Measurements from ENCODE around the gene MCOLN1. TPM values are rescaled to one million over a fixed set of nuclear protein-coding genes. Genes with fewer than 3 reads are reported as not detected.

The MCOLN1 gene
- total and polyA plus RNA-seq, 9 donors, result 6.1 to 20.4 (median 13.6) TPM

GRCh38 chr19:7524992-7525739 is 2.7 kb downstream of the MCOLN1 start:
- Histone ChIP-seq H3K27ac (no peak overlapping the region), H3K9me3 (no peaks in the 10 kb centered on the region), H3K4me3 (no peak overlapping the region), H3K4me1 (ENCODE audit: insufficient read depth) (peaks cover 12% of the 10 kb centered on the region), H3K27me3 (no peaks in the 10 kb centered on the region), H3K36me3 (no peaks in the 10 kb centered on the region)
- intact Hi-C loops (cut with DNase I), result loop anchor here in 1 of 4 donors (10.0 kb wide), 1 partner anchor 130 kb away; no protein-coding TSS in a partner anchor
- TF ChIP-seq CTCF (IDR thresholded peaks at IDR 0.05), result no peak
- TF ChIP-seq POLR2A (IDR thresholded peaks at IDR 0.05), result no peak
- no peak for TF ChIP-seq EP300 (IDR thresholded peaks at IDR 0.05)
- WGBS, 3 donors, result 89 to 92% (median 92%) methylated on average over 20 of the region's 20 CpGs
- no peak for DNase-seq

- 85 to 87% (median 86%) methylated on average over 31 of the region's 31 CpGs for WGBS, 3 donors
- intact Hi-C loops (cut with DNase I), result loop anchor here in 1 of 4 donors (10.0 kb wide), 1 partner anchor 131 kb away; no protein-coding TSS in a partner anchor
Measured at GRCh38 chr19:7526059-7526929, 3.9 kb downstream of the MCOLN1 start.

GRCh38 chr19:7527516-7528191 is 5.2 kb downstream of the MCOLN1 start:
- 77 to 81% (median 79%) methylated on average over 24 to 25 of the region's 25 CpGs for WGBS, 3 donors
- H3K36me3 ChIP-seq, result no peaks in the 10 kb centered on the region
- H3K4me1 ChIP-seq (ENCODE audit: insufficient read depth), result peaks cover 7% of the 10 kb centered on the region
- TF ChIP-seq CTCF (IDR thresholded peaks at IDR 0.05), result no peak
- TF ChIP-seq POLR2A (IDR thresholded peaks at IDR 0.05), result no peak
- no peak for TF ChIP-seq EP300 (IDR thresholded peaks at IDR 0.05)
- H3K27me3 ChIP-seq, result no peaks in the 10 kb centered on the region
- no peak overlapping the region for H3K27ac ChIP-seq
- H3K4me3 ChIP-seq, result no peak overlapping the region
- no peak for DNase-seq
- intact Hi-C loops (cut with DNase I), result loop anchor here in 1 of 4 donors (10.0 kb wide), 1 partner anchor 133 kb away; no protein-coding TSS in a partner anchor
- no peaks in the 10 kb centered on the region for H3K9me3 ChIP-seq

More at GRCh38 chr19:7526059-7526929, 3.9 kb downstream of the MCOLN1 start:
- H3K36me3 ChIP-seq, result no peaks in the 10 kb centered on the region
- DNase-seq, result no peak
- H3K27me3 ChIP-seq, result no peaks in the 10 kb centered on the region
- no peak overlapping the region for H3K27ac ChIP-seq
- H3K4me3 ChIP-seq, result no peak overlapping the region
- H3K4me1 ChIP-seq (ENCODE audit: insufficient read depth), result peaks cover 12% of the 10 kb centered on the region
- TF ChIP-seq POLR2A (IDR thresholded peaks at IDR 0.05) (no peak), CTCF (IDR thresholded peaks at IDR 0.05) (no peak), EP300 (IDR thresholded peaks at IDR 0.05) (no peak)
- no peaks in the 10 kb centered on the region for H3K9me3 ChIP-seq

- no peak overlapping the region for H3K4me3 ChIP-seq
- 83 to 93% (median 87%) methylated on average over 6 to 7 of the region's 7 CpGs for WGBS, 3 donors
- H3K27me3 ChIP-seq, result no peaks in the 10 kb centered on the region
- H3K4me1 ChIP-seq (ENCODE audit: insufficient read depth), result peaks cover 4% of the 10 kb centered on the region
- intact Hi-C loops (cut with DNase I), result loop anchor here in 1 of 4 donors (10.0 kb wide), 1 partner anchor 133 kb away; no protein-coding TSS in a partner anchor
- TF ChIP-seq POLR2A (IDR thresholded peaks at IDR 0.05) (no peak), EP300 (IDR thresholded peaks at IDR 0.05) (no peak), CTCF (IDR thresholded peaks at IDR 0.05) (no peak)
- no peaks in the 10 kb centered on the region for H3K9me3 ChIP-seq
- DNase-seq, result no peak
- no peaks in the 10 kb centered on the region for H3K36me3 ChIP-seq
- H3K27ac ChIP-seq, result no peak overlapping the region
Measured at GRCh38 chr19:7528192-7528519, 5.7 kb downstream of the MCOLN1 start.

Measured in ovary (tissue), 9 donors.